OCI-LY7 (cell line): ENCODE data around the gene EMP1. TPM values are rescaled to one million over a fixed set of nuclear protein-coding genes. Genes with fewer than 3 reads are reported as not detected.

ENCODE experiments used
- BruUV-seq: library from RNA; stranded (reverse); fragments of 400-500 nt; replicated peaks from 2 replicates; lab custom pipeline; 2021; lab: Mats Ljungman, UMichigan
- CTCF ChIA-PET: fragments of 300-600 bp; sonication (Branson Sonifier 250); formaldehyde crosslinking; loops from one replicate; lab custom pipeline; 2022; ENCODE audit warnings: antibody characterized with exemption; ENCODE audit not compliant: unreplicated experiment; lab: Charles Lee
- POLR2A ChIA-PET: fragments of 300-600 bp; sonication (Branson Sonifier 250); formaldehyde crosslinking; loops from one replicate; lab custom pipeline; 2022; ENCODE audit warnings: antibody characterized with exemption; lab: Charles Lee
- DNase-seq: peaks from one replicate; pipeline ENCODE4 v3.0.0-alpha.2; 2015; ENCODE audit warnings: low spot score
- H2AFZ ChIP-seq: fragments of 200-600 bp; sonication (generic), shearing (Covaris generic); 2 replicates; pipeline ENCODE4 v1.6.1; 2014; ENCODE audit warnings: mild to moderate bottlenecking, antibody characterized with exemption, low read length, moderate library complexity
- H3K27ac ChIP-seq: fragments of 200-600 bp; sonication (generic); 2 replicates; pipeline ENCODE4 v1.5.1; 2014; ENCODE audit warnings: mixed run types, low read depth, mild to moderate bottlenecking, moderate library complexity, low read length, inconsistent platforms; ENCODE audit not compliant: poor library complexity, severe bottlenecking
- H3K36me3 ChIP-seq: fragments of 200-600 bp; sonication (generic); 2 replicates; pipeline ENCODE4 v1.6.1; 2014; ENCODE audit warnings: mild to moderate bottlenecking, antibody characterized with exemption, low read length, moderate library complexity, mixed read lengths; ENCODE audit not compliant: insufficient read depth
- H3K4me1 ChIP-seq: fragments of 200-600 bp; sonication (generic); 2 replicates; pipeline ENCODE4 v1.5.1; 2014; ENCODE audit warnings: mild to moderate bottlenecking, low read length; ENCODE audit not compliant: insufficient read depth, poor library complexity, severe bottlenecking
- H3K4me2 ChIP-seq: fragments of 200-600 bp; sonication (generic); 2 replicates; pipeline ENCODE4 v1.6.1; 2014; ENCODE audit warnings: mild to moderate bottlenecking, low read length
- H3K4me3 ChIP-seq: fragments of 200-600 bp; sonication (generic); 2 replicates; pipeline ENCODE4 v1.5.1; 2014; ENCODE audit warnings: mild to moderate bottlenecking, low read depth, low read length; ENCODE audit not compliant: poor library complexity, severe bottlenecking
- H3K79me2 ChIP-seq: fragments of 200-600 bp; sonication (generic); 2 replicates; pipeline ENCODE4 v1.6.1; 2016; ENCODE audit warnings: low read depth, mild to moderate bottlenecking, low read length, moderate library complexity, mixed read lengths; ENCODE audit not compliant: insufficient read depth
- H3K9me2 ChIP-seq: fragments of 200-600 bp; sonication (generic); 2 replicates; pipeline ENCODE4 v1.6.1; 2016; ENCODE audit warnings: mild to moderate bottlenecking, low read length, mixed read lengths; ENCODE audit not compliant: insufficient read depth
- H3K9me3 ChIP-seq: fragments of 200-600 bp; sonication (generic); 2 replicates; pipeline ENCODE4 v1.6.1; 2014; ENCODE audit warnings: mild to moderate bottlenecking, mixed run types, low read length, mixed read lengths
- H4K20me1 ChIP-seq: fragments of 200-600 bp; sonication (generic); 2 replicates; pipeline ENCODE4 v1.6.1; 2014; ENCODE audit warnings: mild to moderate bottlenecking, antibody characterized with exemption, low read length, moderate library complexity, mixed read lengths; ENCODE audit not compliant: insufficient read depth
- EZH2phosphoT487 ChIP-seq: fragments of 200-600 bp; sonication (generic); IDR thresholded peaks from 2 replicates; pipeline ENCODE4 v1.6.1; 2018; ENCODE audit warnings: low read depth, borderline replicate concordance, mild to moderate bottlenecking, mixed run types, antibody characterized with exemption, low read length, moderate library complexity, mixed read lengths
- intact Hi-C: fragments of 100-400 bp; cut with micrococcal nuclease; formaldehyde crosslinking; loops from one replicate; pipeline ENCODE4 v1.10.0; 2022; ENCODE audit not compliant: unreplicated experiment
- total RNA-seq, 2 experiments: library from RNA; depleted of rRNA in 1 of 2; stranded (reverse); fragments of >200 nt in 1 of 2; shearing (Covaris generic) in 1 of 2; gene quantifications; 2 replicates each; pipeline ENCODE4 v1.2.3, GENCODE V29; 2014 to 2022
- TF ChIP-seq, protein P1 (sequence below): fragments of 200-600 bp; sonication (generic); conservative IDR thresholded peaks from 2 replicates; pipeline ENCODE4 v1.5.1; 2014; ENCODE audit warnings: mild to moderate bottlenecking, antibody characterized with exemption, low read length, moderate library complexity, mixed read lengths

Gene EMP1
- total RNA-seq, 2 experiments from 2014 or later = 0.40 TPM; not detected in 1

DNA sequence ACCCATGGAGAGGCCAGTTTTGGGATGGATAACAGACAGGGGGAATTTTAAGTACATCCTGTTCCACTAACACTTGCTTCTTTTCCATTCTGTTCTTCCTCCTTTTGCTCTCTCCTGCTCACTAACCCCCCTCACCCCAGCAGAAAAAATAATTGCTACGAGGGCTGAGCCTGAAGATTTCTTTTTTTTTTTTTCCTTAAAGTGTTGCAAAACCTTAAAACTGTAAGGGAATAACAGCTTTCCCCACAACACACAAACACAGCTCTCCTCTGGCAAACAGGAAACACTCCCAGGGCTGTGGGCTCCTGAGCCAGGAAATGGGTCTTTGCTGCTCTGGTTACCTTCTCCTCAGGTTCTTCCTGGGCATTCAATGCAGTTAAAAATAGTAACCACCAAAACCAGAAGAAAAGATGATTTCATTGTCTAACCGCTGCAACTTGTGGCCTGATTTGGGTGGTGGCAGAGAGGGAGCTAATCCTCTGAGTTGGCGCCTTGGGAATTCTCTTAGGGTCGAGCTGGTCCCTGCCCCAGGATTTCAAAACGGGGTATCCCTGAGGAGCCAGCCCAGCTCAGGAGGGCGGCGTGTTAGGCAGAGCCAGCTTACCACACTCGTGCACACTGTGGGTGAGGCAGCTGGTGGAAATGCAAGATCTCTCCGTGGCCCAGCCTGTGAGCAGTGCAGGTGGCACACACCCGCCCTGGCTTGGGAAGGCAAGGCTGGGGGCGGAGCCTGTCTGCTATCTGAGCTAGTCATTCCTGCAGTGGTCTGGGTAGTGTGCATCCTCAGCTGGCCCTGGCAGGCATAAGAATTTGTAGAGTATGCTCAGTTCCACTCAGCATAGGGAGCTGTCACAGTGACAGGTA, 17.1 kb upstream of the EMP1 start:
- intact Hi-C loops = no loop called here
- TF ChIP-seq, protein P1, sequence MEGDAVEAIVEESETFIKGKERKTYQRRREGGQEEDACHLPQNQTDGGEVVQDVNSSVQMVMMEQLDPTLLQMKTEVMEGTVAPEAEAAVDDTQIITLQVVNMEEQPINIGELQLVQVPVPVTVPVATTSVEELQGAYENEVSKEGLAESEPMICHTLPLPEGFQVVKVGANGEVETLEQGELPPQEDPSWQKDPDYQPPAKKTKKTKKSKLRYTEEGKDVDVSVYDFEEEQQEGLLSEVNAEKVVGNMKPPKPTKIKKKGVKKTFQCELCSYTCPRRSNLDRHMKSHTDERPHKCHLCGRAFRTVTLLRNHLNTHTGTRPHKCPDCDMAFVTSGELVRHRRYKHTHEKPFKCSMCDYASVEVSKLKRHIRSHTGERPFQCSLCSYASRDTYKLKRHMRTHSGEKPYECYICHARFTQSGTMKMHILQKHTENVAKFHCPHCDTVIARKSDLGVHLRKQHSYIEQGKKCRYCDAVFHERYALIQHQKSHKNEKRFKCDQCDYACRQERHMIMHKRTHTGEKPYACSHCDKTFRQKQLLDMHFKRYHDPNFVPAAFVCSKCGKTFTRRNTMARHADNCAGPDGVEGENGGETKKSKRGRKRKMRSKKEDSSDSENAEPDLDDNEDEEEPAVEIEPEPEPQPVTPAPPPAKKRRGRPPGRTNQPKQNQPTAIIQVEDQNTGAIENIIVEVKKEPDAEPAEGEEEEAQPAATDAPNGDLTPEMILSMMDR = no peak
- TF ChIP-seq EZH2phosphoT487 = no peak
- H3K9me3 ChIP-seq = no peaks in the 10 kb centered on the region
- H3K9me2 ChIP-seq = no peaks in the 10 kb centered on the region
- ChIA-PET POLR2A (interaction anchor here (0.6 kb wide), 1 partner anchor 11 kb away, joined by 3 read pairs; no protein-coding TSS in a partner anchor), CTCF (interaction anchor here (1.2 kb wide), 1 partner anchor 12 kb away, joined by 4 read pairs; no protein-coding TSS in a partner anchor)
- H3K36me3 ChIP-seq = no peaks in the 10 kb centered on the region
- no peak overlapping the region for H2AFZ ChIP-seq
- no peaks in the 10 kb centered on the region for H3K4me1 ChIP-seq
- BruUV-seq = no TSS peak
- no peak for DNase-seq
- H4K20me1 ChIP-seq = no peaks in the 10 kb centered on the region
- H3K4me3 ChIP-seq = no peak overlapping the region
- H3K79me2 ChIP-seq = no peaks in the 10 kb centered on the region
- H3K4me2 ChIP-seq = no peak overlapping the region
- H3K27ac ChIP-seq = no peak overlapping the region

DNA sequence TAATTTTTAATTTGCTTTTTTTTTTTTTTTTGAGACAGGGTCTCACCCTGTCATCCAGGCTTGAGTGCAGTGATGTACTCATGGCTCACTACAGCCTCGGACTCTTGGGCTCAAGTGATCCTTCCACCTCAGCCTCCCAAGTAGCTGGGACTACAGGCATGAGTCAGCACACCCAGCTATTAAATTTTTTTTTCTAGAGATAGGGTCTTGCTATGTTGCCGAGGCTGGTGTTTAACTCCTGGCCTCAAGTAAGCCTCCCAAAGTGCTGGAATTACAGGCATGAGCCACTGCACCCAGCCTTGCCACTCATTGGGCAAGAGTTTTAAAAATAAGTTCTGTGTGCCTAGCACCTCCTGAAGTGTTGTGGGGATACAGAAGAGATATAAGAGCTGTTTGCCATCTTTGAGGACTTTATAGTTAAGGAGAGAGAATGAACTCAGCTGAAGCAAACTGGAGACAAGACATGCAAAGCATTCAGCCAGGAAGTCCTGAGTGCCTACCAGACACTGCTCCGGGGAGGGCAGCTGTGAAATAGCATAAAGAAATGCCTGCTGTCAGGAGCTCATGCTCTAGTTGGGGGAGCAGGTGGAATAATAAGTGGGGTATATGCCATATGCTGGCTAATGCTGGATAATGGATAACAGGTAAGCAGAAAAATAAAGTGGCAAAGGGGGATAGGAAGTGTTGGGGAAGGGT, 15.0 kb upstream of the EMP1 start:
- no peak overlapping the region for H3K4me3 ChIP-seq
- H3K36me3 ChIP-seq = no peaks in the 10 kb centered on the region
- H4K20me1 ChIP-seq = no peaks in the 10 kb centered on the region
- CTCF ChIA-PET = no interaction called here
- BruUV-seq = no TSS peak
- H2AFZ ChIP-seq = no peak overlapping the region
- no peaks in the 10 kb centered on the region for H3K9me3 ChIP-seq
- POLR2A ChIA-PET = no interaction called here
- H3K4me1 ChIP-seq = no peaks in the 10 kb centered on the region
- no peaks in the 10 kb centered on the region for H3K9me2 ChIP-seq
- intact Hi-C loops = no loop called here
- no peak overlapping the region for H3K4me2 ChIP-seq
- DNase-seq = no peak
- TF ChIP-seq EZH2phosphoT487 = no peak
- TF ChIP-seq, protein P1 = no peak
- H3K27ac ChIP-seq = no peak overlapping the region
- no peaks in the 10 kb centered on the region for H3K79me2 ChIP-seq
